ENCODE data around the gene CTSW.

CTSW gene

DNA sequence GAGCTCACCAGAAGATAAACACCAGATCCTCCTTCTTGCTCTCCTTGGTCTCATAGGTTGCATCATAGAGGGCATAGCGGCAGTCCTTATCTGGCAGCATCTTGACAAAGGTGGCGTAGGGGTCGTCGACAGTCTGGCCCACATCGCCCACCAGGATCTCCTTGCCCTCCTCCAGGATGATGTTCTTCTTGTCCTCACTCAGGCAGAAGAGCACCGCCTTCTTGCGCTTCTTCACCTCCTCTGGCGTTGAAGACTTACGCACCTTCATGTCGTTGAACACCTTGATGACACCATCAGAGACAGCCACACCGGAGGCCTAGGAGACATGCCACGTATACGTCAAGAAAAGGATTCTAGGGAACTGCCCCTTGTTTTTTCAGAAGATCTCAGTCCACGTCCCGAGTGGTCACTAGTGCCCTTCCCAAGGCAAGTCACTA lies 23.7 kb upstream of the CTSW start:
- DNase-seq (ENCODE audit: low read depth, low spot score) = no peak

- DNase-seq (ENCODE audit: low read depth, low spot score) = peak; percentile 64
These were observed 22.7 kb upstream of the CTSW start for GRCh38 chr11:65856689-65857499.

- DNase-seq (ENCODE audit: low read depth, low spot score) = peak; percentile 41
These were observed 22.2 kb upstream of the CTSW start for GRCh38 chr11:65857500-65857852.

DNA sequence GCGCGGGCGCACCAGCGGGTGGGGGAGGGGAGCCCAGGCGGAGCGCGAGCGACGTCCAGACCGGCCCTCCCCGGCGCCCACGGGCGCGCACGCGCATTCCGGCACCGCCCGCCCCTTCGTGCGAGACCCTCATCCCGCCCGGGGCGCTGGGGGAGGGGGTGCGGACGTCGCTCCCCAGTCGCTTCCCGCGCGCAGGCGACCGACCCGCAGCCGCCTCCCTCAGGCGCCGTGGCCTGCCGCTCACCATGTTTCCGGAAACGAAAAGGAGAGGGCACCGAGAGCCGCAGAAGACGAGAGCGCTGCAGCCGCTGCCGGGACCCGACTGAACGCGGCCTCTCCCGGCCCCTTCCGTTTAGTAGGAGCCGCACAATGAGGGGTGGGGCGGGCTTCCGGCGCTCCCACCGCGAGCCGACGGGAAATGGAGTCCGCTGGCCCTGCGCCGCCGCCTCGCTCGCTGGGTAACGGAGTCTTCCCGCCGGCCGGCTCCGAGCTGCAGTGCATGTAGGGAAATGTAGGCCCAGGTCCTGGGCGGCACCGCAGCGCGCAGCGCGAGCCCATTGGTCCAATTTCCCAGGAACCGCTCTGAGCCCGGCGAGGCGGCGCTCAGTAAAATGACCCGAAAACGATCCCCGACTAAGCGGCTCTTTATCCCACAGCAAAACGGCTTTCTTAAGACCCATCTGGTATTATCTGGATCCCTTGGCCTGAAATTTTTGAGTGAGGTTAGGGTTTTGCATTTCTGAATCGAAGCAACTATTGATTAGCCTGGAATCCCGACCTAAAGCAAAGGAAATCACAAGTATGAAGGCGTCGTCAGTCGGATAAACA lies 21.6 kb upstream of the CTSW start, which contains the start of gene CFL1:
Gene CFL1 (minus strand): TSS at position 328 of the 828 bp plus-strand sequence. CDS start 81 bp downstream, at position 247.
- peak; percentile 92 for DNase-seq (ENCODE audit: low read depth, low spot score)

DNA sequence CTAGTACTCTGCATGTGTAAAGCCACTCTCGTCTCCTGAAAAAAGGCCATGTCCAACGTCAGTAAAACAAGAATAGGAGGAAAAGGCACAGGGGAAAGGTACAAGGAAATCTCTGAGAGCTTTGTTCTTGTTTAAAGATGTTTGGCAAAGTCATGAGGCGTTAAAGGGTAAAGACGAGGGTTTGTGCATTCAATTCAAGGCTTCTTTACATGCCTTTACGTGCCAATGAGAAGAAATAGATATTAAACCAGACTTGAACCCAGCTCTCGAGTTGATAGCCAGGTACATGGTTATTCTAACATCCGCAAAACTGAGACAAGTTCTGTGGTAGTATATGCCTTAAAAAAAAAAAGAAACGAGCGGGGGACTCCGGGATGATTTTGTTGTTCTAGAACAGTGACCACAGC lies 21.0 kb upstream of the CTSW start:
- DNase-seq (ENCODE audit: low read depth, low spot score) = no peak

DNA sequence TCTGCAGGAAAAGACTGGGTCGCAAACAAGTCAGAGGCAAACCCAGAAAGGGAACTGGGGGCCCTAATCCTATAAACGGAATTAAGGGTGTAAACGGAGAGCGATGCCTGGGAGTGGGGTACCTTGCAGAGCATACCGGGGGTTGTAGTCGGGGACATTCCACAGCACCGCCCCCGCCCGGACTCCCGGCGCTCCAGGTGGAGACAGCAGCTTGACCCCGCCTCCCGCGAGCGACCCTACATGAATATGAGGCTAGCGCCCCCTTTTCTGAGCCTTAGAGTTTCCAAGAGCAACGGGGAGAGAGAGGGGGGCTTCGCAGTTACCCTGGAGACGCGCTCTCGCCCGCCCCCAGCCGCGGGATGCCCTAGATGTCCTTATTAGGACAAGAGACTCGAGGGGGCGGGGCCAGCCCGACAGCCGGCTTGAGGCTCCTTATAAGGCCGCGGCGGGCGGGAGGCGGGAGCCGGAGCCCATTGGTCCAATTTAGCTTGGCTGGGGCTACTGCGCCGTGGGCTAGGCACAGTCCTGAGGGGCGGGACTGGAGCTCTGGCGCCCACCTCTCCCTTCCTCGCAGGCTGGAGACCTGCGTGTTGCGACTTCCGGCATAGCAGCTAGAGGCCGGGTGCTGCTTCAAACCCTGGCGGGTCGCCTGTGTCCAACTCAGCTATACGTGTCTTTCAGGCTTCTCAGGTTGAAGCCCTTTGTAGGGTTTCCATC lies 20.4 kb upstream of the CTSW start:
- DNase-seq (ENCODE audit: low read depth, low spot score) = peak; percentile 97

GRCh38 chr11:65859812-65860277 lies 19.8 kb upstream of the CTSW start:
- DNase-seq (ENCODE audit: low read depth, low spot score) = no peak

DNA sequence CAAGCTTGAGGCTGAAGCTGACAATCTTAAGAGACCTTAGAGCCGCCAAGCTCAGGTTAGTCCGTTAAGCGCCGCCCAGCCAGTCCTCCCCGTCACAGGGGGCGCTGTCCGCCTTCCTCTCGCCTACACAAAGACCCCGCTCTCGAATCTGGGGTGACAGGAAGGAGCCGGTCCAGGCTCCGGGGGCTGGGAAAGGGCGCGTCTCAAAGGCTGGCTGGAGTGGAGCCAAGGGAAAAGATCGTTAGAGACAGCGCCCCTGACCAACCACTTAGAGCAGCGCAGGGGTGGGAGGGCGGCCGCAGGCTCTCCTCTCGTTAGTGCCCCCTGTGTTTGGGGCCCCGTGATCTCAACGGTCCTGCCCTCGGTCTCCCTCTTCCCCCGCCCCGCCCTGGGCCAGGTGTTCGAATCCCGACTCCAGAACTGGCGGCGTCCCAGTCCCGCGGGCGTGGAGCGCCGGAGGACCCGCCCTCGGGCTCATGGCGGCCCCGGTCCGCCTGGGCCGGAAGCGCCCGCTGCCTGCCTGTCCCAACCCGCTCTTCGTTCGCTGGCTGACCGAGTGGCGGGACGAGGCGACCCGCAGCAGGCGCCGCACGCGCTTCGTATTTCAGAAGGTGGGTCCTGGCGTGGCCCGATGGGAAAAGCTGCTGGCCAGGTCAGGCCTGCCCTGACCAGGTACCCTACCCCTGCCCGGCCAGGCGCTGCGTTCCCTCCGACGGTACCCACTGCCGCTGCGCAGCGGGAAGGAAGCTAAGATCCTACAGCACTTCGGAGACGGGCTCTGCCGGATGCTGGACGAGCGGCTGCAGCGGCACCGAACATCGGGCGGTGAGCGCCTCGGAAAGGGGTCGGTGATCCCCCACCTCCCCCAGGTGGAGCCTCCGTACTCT lies 19.1 kb upstream of the CTSW start, which contains the start of gene MUS81:
Gene MUS81 (plus strand): TSS at position 156 of the 887 bp plus-strand sequence. CDS start 321 bp downstream, at position 477.
- peak; percentile 95 for DNase-seq (ENCODE audit: low read depth, low spot score)

DNA sequence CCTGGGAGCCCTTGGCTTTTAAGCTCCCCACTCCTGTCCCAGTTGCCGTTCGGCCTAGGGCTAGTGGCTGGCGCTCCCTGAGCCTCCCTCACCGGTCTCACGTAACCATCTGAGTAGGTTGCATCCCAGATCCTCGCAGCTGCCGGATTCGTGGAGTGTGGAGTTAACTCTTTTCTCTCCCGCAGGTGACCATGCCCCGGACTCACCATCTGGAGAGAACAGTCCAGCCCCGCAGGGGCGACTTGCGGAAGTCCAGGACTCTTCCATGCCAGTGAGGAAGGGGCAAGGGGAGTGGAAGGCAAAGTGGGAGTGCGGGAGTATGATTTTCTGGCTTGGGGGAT lies 18.5 kb upstream of the CTSW start:
- DNase-seq (ENCODE audit: low read depth, low spot score) = no peak

DNA sequence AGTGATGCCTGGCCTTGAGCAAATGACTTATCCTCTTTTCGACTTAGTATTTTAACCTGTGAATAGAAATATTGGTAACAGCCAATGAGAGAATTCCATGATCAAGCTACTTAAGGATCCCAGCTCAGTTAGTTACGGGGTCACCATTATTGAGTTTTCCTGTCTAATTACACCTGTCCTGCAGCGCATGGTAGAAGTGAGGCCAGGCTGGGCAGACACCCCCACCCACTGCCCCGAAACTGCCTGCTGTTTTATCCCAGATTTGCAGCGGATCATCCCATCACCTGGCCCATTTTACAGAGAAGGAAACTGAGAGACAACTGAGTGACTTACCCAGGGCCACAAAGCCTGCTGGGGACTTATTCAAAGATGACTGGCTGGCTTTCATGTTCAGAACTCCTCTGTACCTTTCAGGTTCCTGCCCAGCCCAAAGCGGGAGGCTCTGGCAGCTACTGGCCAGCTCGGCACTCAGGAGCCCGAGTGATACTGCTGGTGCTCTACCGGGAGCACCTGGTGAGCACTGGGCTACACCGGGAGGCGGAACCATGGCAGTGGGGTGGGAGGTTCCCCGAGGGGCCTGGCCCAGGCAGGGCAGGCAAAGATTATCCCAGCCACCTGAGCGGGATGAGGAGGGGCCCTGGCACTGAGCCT lies 18.0 kb upstream of the CTSW start:
- no peak for DNase-seq (ENCODE audit: low read depth, low spot score)

- DNase-seq (ENCODE audit: low read depth, low spot score) = no peak
These were observed 17.4 kb upstream of the CTSW start for GRCh38 chr11:65862191-65862735.

GRCh38 chr11:65862941-65863888 lies 16.4 kb upstream of the CTSW start:
- DNase-seq (ENCODE audit: low read depth, low spot score) = no peak

DNA sequence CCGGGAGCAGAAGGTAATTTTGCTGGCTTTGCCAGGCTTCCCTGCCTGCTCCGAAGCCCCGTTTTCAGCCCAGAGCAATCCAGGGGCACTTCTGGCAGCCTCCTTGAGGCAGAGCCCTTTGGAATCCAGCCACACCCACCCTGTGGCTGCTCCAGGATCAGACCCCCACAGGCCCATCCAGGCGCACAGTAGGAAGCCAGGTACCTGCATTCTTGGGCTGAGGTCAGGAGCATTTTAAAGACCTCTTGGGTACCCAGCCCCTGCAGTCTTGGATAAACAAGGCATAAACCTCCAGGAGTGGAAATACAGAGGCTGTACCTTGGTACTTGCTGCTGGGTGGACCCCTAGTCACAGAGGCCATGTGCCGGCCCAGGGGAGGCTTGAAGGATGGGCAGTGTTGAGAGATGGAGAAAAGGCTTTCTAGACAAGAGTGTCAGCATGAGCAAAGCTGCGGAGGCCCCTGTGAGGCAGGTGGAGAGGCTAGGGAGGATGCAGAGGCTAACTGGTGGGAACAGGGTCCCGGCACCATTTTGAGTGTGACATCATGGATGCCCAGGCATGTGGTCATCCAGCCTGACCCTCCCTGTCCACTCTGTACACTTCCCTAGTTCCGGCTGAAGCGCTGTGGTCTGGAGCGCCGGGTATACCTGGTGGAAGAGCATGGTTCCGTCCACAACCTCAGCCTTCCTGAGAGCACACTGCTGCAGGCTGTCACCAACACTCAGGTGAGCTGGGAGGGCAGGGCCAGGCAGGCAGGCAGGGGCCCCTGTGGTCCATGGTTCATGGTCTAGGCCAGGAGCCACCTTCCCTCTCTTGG lies 15.5 kb upstream of the CTSW start:
- no peak for DNase-seq (ENCODE audit: low read depth, low spot score)

DNA sequence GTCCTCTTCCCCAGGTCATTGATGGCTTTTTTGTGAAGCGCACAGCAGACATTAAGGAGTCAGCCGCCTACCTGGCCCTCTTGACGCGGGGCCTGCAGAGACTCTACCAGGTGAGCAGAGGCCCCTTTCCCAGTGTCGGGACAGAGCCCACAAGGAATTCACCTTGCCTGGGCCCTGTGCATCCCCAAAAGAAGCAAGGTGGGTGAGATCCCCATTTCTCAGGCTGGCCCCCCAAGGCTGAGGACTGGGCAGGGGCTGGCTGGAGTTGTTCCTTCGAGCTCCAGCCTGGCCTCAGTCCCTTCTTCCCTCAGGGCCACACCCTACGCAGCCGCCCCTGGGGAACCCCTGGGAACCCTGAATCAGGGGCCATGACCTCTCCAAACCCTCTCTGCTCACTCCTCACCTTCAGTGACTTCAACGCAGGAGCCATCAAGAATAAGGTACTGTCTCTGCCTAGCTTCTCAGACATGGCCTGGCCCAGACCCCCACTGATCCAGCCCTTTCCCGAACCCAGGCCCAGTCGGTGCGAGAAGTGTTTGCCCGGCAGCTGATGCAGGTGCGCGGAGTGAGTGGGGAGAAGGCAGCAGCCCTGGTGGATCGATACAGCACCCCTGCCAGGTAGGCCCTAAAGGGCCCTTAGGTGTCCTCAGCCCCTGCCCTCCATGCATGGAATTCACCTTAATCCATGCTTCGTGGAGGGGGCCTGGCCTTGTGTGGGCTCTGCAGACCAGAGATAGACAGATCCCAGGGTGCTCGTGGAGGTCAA lies 14.7 kb upstream of the CTSW start:
- no peak for DNase-seq (ENCODE audit: low read depth, low spot score)

DNA sequence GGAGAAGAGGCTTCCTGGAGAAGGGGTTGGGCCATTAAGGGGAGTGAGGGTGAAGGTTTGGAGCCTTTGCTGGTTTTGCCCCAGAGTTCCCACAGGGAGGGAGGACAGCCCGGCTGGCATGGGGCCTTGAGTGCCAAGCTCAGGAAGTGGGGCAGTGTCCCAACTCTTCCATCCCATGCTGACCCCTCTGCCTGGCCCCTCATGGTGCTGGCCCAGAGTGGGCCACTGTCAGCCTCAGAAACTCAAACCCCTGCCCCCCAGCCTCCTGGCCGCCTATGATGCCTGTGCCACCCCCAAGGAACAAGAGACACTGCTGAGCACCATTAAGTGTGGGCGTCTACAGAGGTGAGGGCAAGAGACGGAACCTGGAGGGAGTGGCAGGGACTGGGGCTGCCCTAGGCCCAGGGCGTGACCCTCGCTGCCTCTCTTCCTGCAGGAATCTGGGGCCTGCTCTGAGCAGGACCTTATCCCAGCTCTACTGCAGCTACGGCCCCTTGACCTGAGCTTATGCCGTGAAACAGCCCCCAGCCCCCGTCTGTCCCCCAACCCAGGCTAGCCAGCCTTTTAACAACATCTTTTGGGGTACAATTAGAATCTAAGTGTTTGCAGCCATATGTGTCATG lies 14.0 kb upstream of the CTSW start:
- DNase-seq (ENCODE audit: low read depth, low spot score) = no peak

DNA sequence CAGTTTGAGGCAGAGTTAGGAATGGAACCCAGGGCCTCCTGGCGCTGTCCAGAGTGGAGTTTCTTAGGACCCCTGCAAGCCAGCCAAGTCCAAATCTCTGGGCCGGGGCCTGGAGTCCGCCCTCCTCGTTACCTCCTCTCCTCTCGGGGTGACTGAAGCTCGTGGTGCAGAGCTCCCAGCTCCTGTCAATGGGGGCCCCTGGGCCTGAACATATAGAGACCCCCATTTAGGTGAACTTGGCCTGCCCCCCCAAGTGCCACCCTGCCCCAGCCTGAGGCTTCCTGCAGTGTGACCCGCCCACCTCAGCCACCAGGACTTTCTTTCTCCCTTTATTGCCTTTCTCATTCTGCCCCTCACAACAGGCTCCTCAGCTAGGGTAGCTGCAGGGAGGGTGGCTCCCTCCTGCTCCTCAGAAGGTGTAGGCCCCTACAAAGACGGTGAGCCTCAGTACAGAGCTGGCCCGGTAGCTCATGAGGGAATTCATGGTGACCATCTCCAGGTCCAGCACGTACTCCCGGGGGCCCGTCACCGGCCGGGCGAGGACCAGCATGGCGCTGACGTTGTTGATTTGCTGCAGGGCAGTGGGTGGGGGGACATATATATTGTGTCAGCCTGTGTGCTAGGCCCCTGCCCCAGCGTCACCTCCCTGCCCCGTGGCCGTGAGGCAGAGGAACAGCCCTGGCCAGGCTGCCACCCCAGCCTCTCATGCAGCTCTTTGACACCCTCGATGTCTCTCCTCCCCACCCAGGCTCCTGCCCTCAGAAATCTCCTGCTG lies 12.9 kb upstream of the CTSW start:
- DNase-seq (ENCODE audit: low read depth, low spot score) = no peak
